Panc1 (cell line): Measurements from ENCODE around the gene NCK2. TPM values are rescaled to one million over a fixed set of nuclear protein-coding genes. Genes with fewer than 3 reads are reported as not detected.

Source experiments
- ATAC-seq: fragments of 200-7000 bp; cut with Tn5 transposase; 2 replicates; pipeline ENCODE4 v1.9.1; 2020; ENCODE audit warnings: mild to moderate bottlenecking, moderate library complexity
- BruUV-seq: library from RNA; stranded (reverse); fragments of 400-500 nt; replicated peaks from 2 replicates; lab custom pipeline; 2021; lab: Mats Ljungman, UMichigan
- CTCF ChIA-PET: fragments of 300-600 bp; sonication (Branson Sonifier 250); formaldehyde crosslinking; loops from one replicate; lab custom pipeline; 2022; ENCODE audit warnings: antibody characterized with exemption; lab: Charles Lee
- POLR2A ChIA-PET: fragments of 300-600 bp; sonication (Branson Sonifier 250); formaldehyde crosslinking; loops from one replicate; lab custom pipeline; 2022; ENCODE audit warnings: antibody characterized with exemption; lab: Charles Lee
- DNase-seq: peaks from one replicate; pipeline ENCODE4 v3.0.0-alpha.2; 2010; ENCODE audit warnings: low read depth, low spot score
- H3K27ac ChIP-seq: 2 replicates; pipeline ENCODE4 v1.5.1; 2011; ENCODE audit warnings: mild to moderate bottlenecking, low read length, inconsistent platforms
- H3K27me3 ChIP-seq: fragments of 200-500 bp; sonication (Bioruptor generic); 2 replicates; pipeline ENCODE4 v1.6.0; 2014; ENCODE audit warnings: low read length, inconsistent platforms; ENCODE audit not compliant: control insufficient read depth, insufficient read depth
- H3K36me3 ChIP-seq: fragments of 200-500 bp; sonication (Bioruptor generic); 2 replicates; pipeline ENCODE4 v1.5.1; 2014; ENCODE audit warnings: inconsistent platforms, mild to moderate bottlenecking, low read length, moderate library complexity; ENCODE audit not compliant: control insufficient read depth, insufficient read depth
- H3K4me1 ChIP-seq: 2 replicates; pipeline ENCODE4 v1.5.1; 2011; ENCODE audit warnings: inconsistent platforms, mild to moderate bottlenecking, low read length, moderate library complexity; ENCODE audit not compliant: control insufficient read depth, insufficient read depth
- H3K4me3 ChIP-seq, 2 experiments: 2 replicates each; pipeline ENCODE4 v1.5.1; 2011 to 2012; ENCODE audit warnings: low read depth in 2 of 2, low read length in 2 of 2, mild to moderate bottlenecking in 2 of 2, inconsistent platforms in 1 of 2, moderate library complexity in 1 of 2
- H3K9me3 ChIP-seq: fragments of 200-500 bp; sonication (Bioruptor generic); 2 replicates; pipeline ENCODE4 v1.5.1; 2014; ENCODE audit warnings: low read depth, mild to moderate bottlenecking, inconsistent platforms, low read length, moderate library complexity; ENCODE audit not compliant: control insufficient read depth, insufficient read depth
- POLR2AphosphoS5 ChIP-seq: IDR thresholded peaks from 2 replicates; pipeline ENCODE4 v1.6.1; 2012; ENCODE audit warnings: mild to moderate bottlenecking, low read depth, low read length, moderate library complexity
- SIN3A ChIP-seq: IDR thresholded peaks from 2 replicates; pipeline ENCODE4 v1.6.1; 2012; ENCODE audit warnings: low read depth, mild to moderate bottlenecking, low read length, moderate library complexity, borderline replicate concordance; ENCODE audit not compliant: insufficient read depth
- TCF7L2 ChIP-seq: IDR thresholded peaks from 2 replicates; pipeline ENCODE4 v1.6.1; 2011; ENCODE audit warnings: mild to moderate bottlenecking, low read depth, low read length, inconsistent platforms
- in situ Hi-C: cut with HindIII; loops from 2 replicates; pipeline ENCODE4 v1.10.0; 2016; ENCODE audit warnings: low sequenced_read_pairs, low pct_unique_long_range_greater_than_20kb
- intact Hi-C: fragments of 100-400 bp; cut with micrococcal nuclease; formaldehyde crosslinking; loops from one replicate; pipeline ENCODE4 v1.10.0; 2022; ENCODE audit not compliant: unreplicated experiment
- total RNA-seq: library from RNA; stranded (reverse); gene quantifications from one replicate; pipeline ENCODE4 v1.2.1, GENCODE V29; 2021; ENCODE audit not compliant: unreplicated experiment
- TF ChIP-seq, protein P1 (sequence below), 2 experiments: IDR thresholded peaks; 2 replicates each; pipeline ENCODE4 v1.6.1; 2011 to 2012; ENCODE audit warnings: low read depth in 2 of 2, control low read depth in 1 of 2, low read length in 1 of 2, mild to moderate bottlenecking in 1 of 2, moderate library complexity in 1 of 2; ENCODE audit not compliant: insufficient read depth in 1 of 2
- TF ChIP-seq, protein P2 (sequence below): fragments of 450-650 bp; IDR thresholded peaks from 2 replicates; pipeline ENCODE4 v1.5.1; 2017; ENCODE audit warnings: mild to moderate bottlenecking

NCK2 gene
- total RNA-seq, 1 experiment from 2014 or later, result 60.7 TPM

- no peak for DNase-seq
- H3K9me3 ChIP-seq, result no peaks in the 10 kb centered on the region
- POLR2A ChIA-PET, result no interaction called here
- in situ Hi-C loops (no loop called here), intact Hi-C loops (no loop called here)
- no TSS peak for BruUV-seq
- H3K27me3 ChIP-seq, result no peaks in the 10 kb centered on the region
- CTCF ChIA-PET, result no interaction called here
- TF ChIP-seq TCF7L2 (no peak), POLR2AphosphoS5 (no peak), SIN3A (no peak)
- TF ChIP-seq, protein P1, sequence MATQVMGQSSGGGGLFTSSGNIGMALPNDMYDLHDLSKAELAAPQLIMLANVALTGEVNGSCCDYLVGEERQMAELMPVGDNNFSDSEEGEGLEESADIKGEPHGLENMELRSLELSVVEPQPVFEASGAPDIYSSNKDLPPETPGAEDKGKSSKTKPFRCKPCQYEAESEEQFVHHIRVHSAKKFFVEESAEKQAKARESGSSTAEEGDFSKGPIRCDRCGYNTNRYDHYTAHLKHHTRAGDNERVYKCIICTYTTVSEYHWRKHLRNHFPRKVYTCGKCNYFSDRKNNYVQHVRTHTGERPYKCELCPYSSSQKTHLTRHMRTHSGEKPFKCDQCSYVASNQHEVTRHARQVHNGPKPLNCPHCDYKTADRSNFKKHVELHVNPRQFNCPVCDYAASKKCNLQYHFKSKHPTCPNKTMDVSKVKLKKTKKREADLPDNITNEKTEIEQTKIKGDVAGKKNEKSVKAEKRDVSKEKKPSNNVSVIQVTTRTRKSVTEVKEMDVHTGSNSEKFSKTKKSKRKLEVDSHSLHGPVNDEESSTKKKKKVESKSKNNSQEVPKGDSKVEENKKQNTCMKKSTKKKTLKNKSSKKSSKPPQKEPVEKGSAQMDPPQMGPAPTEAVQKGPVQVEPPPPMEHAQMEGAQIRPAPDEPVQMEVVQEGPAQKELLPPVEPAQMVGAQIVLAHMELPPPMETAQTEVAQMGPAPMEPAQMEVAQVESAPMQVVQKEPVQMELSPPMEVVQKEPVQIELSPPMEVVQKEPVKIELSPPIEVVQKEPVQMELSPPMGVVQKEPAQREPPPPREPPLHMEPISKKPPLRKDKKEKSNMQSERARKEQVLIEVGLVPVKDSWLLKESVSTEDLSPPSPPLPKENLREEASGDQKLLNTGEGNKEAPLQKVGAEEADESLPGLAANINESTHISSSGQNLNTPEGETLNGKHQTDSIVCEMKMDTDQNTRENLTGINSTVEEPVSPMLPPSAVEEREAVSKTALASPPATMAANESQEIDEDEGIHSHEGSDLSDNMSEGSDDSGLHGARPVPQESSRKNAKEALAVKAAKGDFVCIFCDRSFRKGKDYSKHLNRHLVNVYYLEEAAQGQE (IDR thresholded peaks at IDR 0.05; ENCODE audit: insufficient read depth in 1 of 2, low read depth in 2 of 2, low read length in 1 of 2), result no peak
- TF ChIP-seq, protein P2, sequence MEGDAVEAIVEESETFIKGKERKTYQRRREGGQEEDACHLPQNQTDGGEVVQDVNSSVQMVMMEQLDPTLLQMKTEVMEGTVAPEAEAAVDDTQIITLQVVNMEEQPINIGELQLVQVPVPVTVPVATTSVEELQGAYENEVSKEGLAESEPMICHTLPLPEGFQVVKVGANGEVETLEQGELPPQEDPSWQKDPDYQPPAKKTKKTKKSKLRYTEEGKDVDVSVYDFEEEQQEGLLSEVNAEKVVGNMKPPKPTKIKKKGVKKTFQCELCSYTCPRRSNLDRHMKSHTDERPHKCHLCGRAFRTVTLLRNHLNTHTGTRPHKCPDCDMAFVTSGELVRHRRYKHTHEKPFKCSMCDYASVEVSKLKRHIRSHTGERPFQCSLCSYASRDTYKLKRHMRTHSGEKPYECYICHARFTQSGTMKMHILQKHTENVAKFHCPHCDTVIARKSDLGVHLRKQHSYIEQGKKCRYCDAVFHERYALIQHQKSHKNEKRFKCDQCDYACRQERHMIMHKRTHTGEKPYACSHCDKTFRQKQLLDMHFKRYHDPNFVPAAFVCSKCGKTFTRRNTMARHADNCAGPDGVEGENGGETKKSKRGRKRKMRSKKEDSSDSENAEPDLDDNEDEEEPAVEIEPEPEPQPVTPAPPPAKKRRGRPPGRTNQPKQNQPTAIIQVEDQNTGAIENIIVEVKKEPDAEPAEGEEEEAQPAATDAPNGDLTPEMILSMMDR, result no peak
- ATAC-seq, result no peak
- no peaks in the 10 kb centered on the region for H3K36me3 ChIP-seq
- H3K27ac ChIP-seq, result no peak overlapping the region
- no peak overlapping the region for H3K4me3 ChIP-seq
- H3K4me1 ChIP-seq, result no peaks in the 10 kb centered on the region
Observed at GRCh38 chr2:105813405-105813804, 68.7 kb downstream of the NCK2 start.

- intact Hi-C loops, result no loop called here
- CTCF ChIA-PET, result no interaction called here
- Histone ChIP-seq H3K36me3 (no peaks in the 10 kb centered on the region; the same call in 1 of the 2 replicates), H3K4me1 (no peaks in the 10 kb centered on the region), H3K9me3 (no peaks in the 10 kb centered on the region), H3K27ac (no peak overlapping the region), H3K27me3 (no peaks in the 10 kb centered on the region), H3K4me3 (no peak overlapping the region)
- no peak for ATAC-seq
- no peak for TF ChIP-seq TCF7L2
- TF ChIP-seq SIN3A, result no peak
- in situ Hi-C loops, result no loop called here
- no peak for DNase-seq
- POLR2A ChIA-PET, result no interaction called here
- BruUV-seq, result no TSS peak
Observed at GRCh38 chr2:105814291-105814940, 69.7 kb downstream of the NCK2 start.

GRCh38 chr2:105815401-105815800 is 70.7 kb downstream of the NCK2 start:
- ChIA-PET CTCF (no interaction called here), POLR2A (no interaction called here)
- in situ Hi-C loops (no loop called here), intact Hi-C loops (no loop called here)
- no peak for ATAC-seq
- TF ChIP-seq TCF7L2, result no peak
- no peak for TF ChIP-seq SIN3A
- TF ChIP-seq, protein P1 (IDR thresholded peaks at IDR 0.05; ENCODE audit: insufficient read depth in 1 of 2, low read depth in 2 of 2, low read length in 1 of 2), result no peak
- TF ChIP-seq, protein P2, result no peak
- no peak for TF ChIP-seq POLR2AphosphoS5
- Histone ChIP-seq H3K9me3 (no peaks in the 10 kb centered on the region), H3K4me1 (no peaks in the 10 kb centered on the region), H3K4me3 (no peak overlapping the region), H3K27ac (no peak overlapping the region), H3K36me3 (no peaks in the 10 kb centered on the region; the same call in 1 of the 2 replicates), H3K27me3 (no peaks in the 10 kb centered on the region)
- BruUV-seq, result no TSS peak
- DNase-seq, result no peak
